GM21423 (cell line): ENCODE data around the gene TACO1.

Source experiments
- ATAC-seq: cut with Tn5 transposase; IDR thresholded peaks from one replicate; pipeline ENCODE4 v1.9.1; 2021; ENCODE audit warnings: mild to moderate bottlenecking, moderate library complexity; ENCODE audit not compliant: unreplicated experiment

Gene TACO1

DNA sequence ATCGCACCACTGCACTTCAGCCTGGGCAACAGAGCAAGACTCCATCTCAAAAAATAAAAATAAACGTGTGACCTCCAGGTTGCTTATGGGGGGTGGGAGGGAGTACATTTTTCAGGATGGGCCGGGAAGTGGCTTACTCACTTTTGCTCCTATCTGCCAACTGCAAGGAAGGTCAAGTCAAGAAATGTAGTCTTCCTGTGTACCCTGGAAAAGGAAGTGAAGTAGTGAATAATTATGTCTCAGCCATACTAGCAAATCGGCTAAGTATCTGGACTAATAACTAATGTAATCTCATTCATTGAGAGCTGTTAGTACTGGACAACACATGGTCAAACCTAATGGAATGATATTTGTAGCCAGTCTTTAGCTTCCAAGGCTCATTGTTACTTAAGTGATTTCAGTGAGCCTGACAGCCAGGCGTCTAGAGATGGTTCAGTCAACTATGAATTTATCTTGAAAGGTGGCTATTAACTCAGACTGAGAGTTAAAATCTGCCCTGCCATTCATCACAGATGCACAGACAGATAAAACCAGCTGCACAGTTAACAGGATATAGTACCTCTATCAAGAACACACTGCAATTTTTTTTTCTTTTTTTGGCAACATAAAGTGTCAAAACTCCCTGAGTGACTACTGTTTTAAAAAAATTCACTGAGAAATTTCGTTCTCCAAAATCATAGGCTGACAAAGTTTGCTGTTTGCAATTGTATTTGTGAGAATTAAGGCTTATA is 3.7 kb upstream of the TACO1 start:
- no peak for ATAC-seq

DNA sequence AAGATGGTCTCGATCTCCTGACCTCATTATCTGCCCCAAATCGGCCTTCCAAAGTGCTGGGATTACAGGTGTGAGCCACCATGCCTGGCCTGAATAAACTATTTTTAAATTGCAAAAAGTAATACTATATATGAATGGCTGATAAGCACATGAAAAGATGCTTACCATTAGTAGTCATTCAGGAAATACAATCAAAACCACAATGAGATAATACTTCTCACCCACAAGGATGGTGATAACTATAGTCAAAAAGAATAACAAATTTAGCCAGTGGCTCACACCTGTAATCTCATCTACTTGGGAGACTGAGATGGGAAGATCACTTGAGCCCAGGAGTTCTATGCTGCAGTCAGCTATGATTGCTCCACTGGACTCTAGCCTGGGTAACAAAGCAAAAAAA is 2.4 kb upstream of the TACO1 start:
- no peak for ATAC-seq

GRCh38 chr17:63601439-63602371 is 1.0 kb downstream of the TACO1 start:
- ATAC-seq, result no peak

- no peak for ATAC-seq
Measured at GRCh38 chr17:63609816-63610573, 9.3 kb downstream of the TACO1 start.

DNA sequence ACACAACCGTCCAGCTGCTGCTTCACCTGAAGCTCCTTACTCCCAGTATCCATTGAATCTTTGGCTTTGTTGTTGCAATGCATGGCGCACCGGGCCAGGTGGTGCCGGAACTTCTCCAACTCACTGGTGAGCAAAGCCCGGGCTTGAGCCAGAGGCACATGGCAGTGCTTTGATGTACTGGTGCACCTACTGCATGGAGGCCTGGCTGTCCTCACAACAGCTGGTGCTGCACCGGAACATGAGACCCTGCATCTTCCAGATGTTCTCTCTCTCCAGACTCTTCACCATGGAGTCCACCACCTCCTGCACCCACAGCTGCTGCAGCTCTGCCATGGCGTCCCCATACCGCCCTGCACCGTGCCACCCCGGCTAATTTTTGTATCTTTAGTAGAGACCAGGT is 10.2 kb downstream of the TACO1 start:
- ATAC-seq, result no peak

DNA sequence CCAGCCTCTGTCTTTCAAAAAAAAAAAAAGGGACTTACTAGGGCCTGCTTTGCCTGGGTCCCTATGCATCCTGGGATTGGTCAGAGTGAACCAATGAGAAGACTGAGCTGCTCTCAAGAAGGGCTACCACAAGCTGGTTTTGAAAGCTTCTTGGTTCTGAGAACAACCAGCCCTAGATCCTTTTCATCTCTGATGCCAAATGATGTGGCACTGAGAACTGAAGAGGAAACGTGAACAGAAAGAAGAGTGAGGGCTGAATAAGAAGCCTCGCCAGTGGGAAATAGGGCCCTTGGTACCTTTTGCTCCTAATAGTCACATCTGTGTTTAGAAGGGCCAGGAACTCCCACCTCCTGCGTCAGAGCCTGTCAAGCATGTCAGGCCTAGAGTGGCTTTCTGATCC is 10.7 kb downstream of the TACO1 start:
- no peak for ATAC-seq

DNA sequence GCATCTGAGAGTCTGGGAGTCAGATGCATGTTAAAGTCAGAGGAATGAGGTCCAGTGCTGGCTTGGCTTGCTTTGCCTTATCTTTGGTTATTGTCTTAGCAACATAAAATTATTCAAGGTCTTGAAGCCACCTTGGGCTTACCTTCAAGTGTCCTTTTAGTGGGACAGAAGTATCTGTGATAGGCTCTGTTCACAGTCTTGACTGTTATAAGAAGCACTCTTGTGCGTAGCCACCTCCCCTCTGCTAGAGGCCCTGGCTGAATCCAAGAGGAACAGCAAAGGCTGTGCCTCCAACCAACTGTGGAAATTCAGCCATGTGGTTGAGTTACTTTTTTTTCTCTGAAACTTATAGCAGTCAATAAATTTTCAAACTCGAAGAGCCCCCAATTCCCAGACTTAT is 13.0 kb downstream of the TACO1 start:
- ATAC-seq, result no peak

DNA sequence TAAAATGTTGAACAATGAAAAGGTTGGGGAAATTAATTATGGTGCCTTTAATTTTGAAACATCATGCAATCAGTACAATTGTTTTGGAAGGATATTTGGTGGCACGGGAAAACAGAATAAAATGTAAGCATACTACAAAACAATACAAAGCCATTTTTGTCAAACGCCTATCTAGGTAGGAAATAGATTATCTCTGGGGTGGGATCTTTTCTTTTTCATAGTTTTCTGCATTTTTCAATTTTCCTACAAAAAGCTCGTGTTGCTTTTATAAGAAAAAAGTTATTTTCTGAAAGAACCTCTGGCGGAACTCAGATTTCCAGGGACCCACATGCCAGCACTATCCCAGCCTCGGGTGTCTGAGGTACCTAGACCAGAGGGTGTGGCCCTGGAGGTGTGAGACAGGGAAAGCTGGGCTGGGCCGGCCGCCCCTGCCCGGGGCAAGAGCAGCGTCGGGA is 20.6 kb downstream of the TACO1 start:
- no peak for ATAC-seq

- peak; percentile 91 for ATAC-seq
Measured at GRCh38 chr17:63621684-63622573, 21.2 kb downstream of the TACO1 start, which contains the start of gene MAP3K3. Gene MAP3K3 (plus strand): TSS chr17:63622417. CDS start chr17:63622760, 343 bp downstream.

DNA sequence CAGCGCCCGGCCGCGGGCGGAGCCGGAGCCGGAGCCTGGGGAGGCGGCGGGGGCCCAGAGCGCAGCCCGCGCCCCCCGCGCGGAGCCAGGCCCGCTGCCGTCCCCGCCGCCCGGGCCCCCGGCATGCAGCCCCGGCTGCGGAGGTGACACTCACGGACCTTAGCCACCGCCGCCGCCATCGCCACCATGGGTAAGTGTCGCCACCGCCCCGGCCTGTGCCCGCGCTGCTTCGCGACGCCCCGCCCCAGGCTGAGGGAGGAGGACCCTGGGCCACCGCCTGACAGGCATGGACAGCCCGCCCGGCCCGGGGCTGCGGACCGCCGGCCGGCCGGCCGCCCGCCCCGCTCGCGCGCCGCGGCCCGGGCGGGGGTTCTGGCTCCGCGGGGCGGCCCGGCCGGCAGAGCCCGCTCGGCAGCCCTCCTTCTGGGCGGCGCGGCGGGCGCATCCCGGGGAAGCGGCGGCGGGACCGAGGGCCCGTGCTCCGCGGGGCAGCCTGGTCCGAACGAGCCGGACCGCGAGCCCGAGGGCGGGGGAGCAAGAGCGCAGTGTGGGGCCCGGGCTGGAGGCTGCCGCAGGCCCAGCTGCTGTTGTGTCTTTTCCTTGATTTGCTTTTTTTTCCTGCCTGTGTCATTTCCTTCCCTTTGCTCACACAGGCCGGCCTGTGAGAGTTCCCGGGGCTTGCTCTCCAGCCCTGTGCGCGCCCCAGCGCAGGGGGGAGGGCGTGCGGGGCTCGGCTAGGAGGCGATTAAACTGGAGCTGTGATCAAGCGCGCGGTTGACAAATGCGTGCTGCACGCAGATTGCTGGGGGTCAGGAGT is 22.1 kb downstream of the TACO1 start:
- ATAC-seq, result peak; percentile 26

DNA sequence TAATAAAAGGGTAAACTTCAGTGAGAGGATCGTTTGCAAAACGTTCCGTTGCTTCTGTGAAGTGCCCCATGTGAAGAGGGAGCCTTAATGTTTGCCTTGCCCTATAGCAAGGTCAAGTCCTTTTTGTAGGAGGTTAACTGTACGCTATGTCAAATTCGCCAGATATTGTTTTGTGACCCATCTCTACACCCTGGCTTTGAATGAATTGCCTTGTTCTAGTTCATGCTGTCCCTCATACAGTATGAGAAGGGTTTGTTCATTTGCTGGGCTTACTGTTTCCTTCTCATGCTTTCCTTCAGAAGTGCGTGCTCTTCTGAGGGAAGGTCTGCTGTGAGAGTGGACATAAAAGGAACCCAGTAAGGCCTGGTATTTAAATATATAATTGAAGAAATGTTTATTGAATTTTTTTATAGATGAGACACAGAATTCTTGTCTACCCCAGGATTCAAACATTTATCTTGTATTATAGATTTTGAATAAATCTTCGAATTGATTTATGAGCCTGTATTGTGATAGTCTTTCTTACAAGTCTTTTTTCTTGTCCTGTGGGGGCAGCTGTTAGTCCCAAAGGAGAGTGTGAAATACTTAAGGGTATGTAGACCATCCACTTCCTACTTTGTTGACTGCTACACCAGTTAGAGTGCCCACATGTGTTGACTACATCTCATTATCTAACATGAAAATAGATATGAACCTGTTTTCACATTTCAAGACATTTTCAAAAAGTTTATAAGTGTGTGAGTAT is 23.3 kb downstream of the TACO1 start:
- no peak for ATAC-seq

DNA sequence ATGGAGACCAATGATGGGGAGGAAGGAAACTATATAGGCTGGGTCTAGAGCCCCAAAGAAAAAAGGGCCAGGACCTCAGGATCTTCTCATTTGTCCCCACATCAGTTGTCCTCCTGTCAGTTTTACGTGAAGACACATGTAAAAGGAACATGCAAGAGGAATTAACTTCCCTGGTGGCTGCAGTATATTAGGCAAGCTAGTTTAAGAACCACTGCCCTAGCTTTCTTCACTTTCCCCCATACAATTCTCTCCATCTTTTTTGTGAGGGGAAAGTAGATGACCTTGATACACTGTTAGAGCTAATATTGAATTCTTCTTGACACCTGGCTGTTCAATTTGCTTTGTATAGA is 23.8 kb downstream of the TACO1 start:
- no peak for ATAC-seq

- no peak for ATAC-seq
Measured at GRCh38 chr17:63626551-63627180, 26.0 kb downstream of the TACO1 start.

GRCh38 chr17:63629627-63630026 is 28.9 kb downstream of the TACO1 start:
- ATAC-seq, result no peak

DNA sequence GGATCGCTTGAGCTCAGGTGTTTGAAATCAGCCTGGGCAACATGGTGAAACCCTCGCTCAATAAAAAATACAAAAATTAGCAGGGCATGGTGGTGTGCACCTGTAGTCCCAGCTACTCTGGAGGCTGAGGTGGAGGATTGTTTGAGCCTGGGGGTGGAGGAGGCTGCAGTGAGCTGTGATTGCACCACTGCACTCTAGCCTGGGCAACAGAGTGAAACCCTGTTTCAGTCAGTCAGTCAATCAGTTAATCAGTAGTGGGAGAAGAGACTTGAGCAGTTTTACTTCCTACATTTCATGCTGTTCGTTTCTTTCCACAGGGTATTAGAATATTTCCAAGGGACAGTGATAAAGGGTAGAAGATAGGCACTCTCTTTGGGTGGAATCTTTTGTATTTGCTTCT is 30.4 kb downstream of the TACO1 start:
- no peak for ATAC-seq

DNA sequence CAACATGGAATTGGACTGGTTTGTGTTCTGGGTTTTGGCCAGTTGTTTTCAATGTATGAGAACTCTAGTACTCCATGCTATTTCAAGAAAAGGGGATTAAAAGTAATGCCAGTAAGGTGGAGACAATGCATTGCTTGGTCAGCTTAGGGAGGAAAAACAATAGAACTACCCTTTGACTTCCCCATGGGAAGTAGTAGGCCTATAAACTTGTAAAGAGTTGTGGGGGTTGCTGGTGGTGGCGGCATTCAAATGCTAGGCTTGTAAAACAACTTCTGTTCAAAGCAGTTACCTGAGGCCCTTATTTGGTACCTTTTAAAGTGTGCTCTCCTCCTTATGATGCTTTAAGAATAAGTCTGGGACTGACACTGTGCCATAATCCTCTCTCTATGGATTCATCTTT is 30.9 kb downstream of the TACO1 start:
- ATAC-seq, result no peak

- ATAC-seq, result no peak
Measured at GRCh38 chr17:63633742-63634141, 33.0 kb downstream of the TACO1 start.

- ATAC-seq, result no peak
Measured at GRCh38 chr17:63634163-63634562, 33.5 kb downstream of the TACO1 start.
